Activated B cell treated with CpG ODN at 0.5 μM for 24 hours (primary cell): ENCODE measurements around the gene MAP1A. TPM values are rescaled to one million over a fixed set of nuclear protein-coding genes. Genes with fewer than 3 reads are reported as not detected.
A peak's percentile ranks its signal among the peaks of the same experiment; 100 is the strongest.

Source experiments
- ATAC-seq: fragments of 200-7000 bp; cut with Tn5 transposase; one replicate; pipeline ENCODE4 v1.10.0; 2021; ENCODE audit warnings: low read depth, mild to moderate bottlenecking, moderate library complexity
- CTCF ChIA-PET: fragments of 350-600 bp; sonication (Branson Sonifier 250); formaldehyde crosslinking; loops from one replicate; lab custom pipeline; 2021; ENCODE audit warnings: antibody characterized with exemption; lab: Charles Lee
- POLR2A ChIA-PET: fragments of 350-600 bp; sonication (Branson Sonifier 250); formaldehyde crosslinking; loops from one replicate; lab custom pipeline; 2021; ENCODE audit warnings: antibody characterized with exemption; lab: Charles Lee
- DNase-seq: peaks from one replicate; pipeline ENCODE4 v3.0.0; 2022
- H3K27ac Mint-ChIP-seq: one replicate; pipeline ENCODE4 v1.8.0; 2020; ENCODE audit warnings: mixed read lengths
- H3K27me3 Mint-ChIP-seq: one replicate; pipeline ENCODE4 v1.8.0; 2021; ENCODE audit warnings: mixed read lengths
- H3K36me3 Mint-ChIP-seq: one replicate; pipeline ENCODE4 v1.8.0; 2021; ENCODE audit warnings: low read depth, mixed read lengths
- H3K4me1 Mint-ChIP-seq: one replicate; pipeline ENCODE4 v1.8.0; 2021; ENCODE audit warnings: mixed read lengths
- H3K4me3 Mint-ChIP-seq: one replicate; pipeline ENCODE4 v1.8.0; 2020; ENCODE audit warnings: mild to moderate bottlenecking, mixed read lengths
- H3K9me3 Mint-ChIP-seq: one replicate; pipeline ENCODE4 v1.8.0; 2020; ENCODE audit warnings: mixed read lengths
- CTCF ChIP-seq: fragments of 200-600 bp; IDR thresholded peaks from one replicate; pipeline ENCODE4 v1.8.0; 2022; ENCODE audit warnings: antibody characterized with exemption, mild to moderate bottlenecking
- intact Hi-C: fragments of 100-400 bp; cut with micrococcal nuclease; formaldehyde crosslinking; loops from one replicate; pipeline ENCODE4 v1.15.1; 2024
- total RNA-seq: library from RNA; stranded (reverse); gene quantifications from 2 replicates; pipeline ENCODE4 v1.2.3, GENCODE V29; 2022

The MAP1A gene
- total RNA-seq, 1 donor from 2014 or later = 0.11 TPM

GRCh38 chr15:43505738-43506137, 11.7 kb upstream of the MAP1A start:
- H3K4me1 Mint-ChIP-seq = peaks cover 6% of the 10 kb centered on the region
- POLR2A ChIA-PET = no interaction called here
- H3K27me3 Mint-ChIP-seq = no peaks in the 10 kb centered on the region
- no peak overlapping the region for H3K27ac Mint-ChIP-seq
- peaks cover 4% of the 10 kb centered on the region for H3K36me3 Mint-ChIP-seq
- intact Hi-C loops = no loop called here
- no peak for ATAC-seq
- DNase-seq = no peak
- CTCF ChIA-PET = no interaction called here
- H3K4me3 Mint-ChIP-seq = no peak overlapping the region
- TF ChIP-seq CTCF = no peak
- peaks cover 3% of the 10 kb centered on the region for H3K9me3 Mint-ChIP-seq

DNA sequence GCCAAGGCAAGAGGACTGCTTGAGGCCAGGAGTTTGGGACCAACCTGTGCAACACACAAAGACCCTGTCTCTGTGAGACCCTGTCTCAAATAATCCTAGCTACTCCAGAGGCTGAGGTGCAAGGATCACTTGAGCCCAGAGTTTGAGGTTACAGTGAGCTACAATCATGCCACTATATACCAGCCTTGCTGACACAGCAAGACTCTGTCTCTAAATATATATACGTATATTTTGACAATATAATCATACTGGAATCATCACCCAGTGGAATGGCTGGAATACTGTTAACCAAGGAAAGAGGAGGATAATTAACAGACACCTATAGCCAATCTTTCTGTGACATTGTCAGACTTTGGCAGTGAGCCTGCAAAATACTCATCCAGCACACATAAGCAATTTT, 9.0 kb upstream of the MAP1A start:
- peaks cover 14% of the 10 kb centered on the region for H3K4me1 Mint-ChIP-seq
- no peak for TF ChIP-seq CTCF
- ChIA-PET POLR2A (no interaction called here), CTCF (no interaction called here)
- H3K4me3 Mint-ChIP-seq = no peak overlapping the region
- DNase-seq (no peak), ATAC-seq (no peak)
- no peak overlapping the region for H3K27ac Mint-ChIP-seq
- H3K27me3 Mint-ChIP-seq = peaks cover 4% of the 10 kb centered on the region
- intact Hi-C loops = no loop called here
- H3K9me3 Mint-ChIP-seq = peaks cover 3% of the 10 kb centered on the region
- H3K36me3 Mint-ChIP-seq = peaks cover 4% of the 10 kb centered on the region

DNA sequence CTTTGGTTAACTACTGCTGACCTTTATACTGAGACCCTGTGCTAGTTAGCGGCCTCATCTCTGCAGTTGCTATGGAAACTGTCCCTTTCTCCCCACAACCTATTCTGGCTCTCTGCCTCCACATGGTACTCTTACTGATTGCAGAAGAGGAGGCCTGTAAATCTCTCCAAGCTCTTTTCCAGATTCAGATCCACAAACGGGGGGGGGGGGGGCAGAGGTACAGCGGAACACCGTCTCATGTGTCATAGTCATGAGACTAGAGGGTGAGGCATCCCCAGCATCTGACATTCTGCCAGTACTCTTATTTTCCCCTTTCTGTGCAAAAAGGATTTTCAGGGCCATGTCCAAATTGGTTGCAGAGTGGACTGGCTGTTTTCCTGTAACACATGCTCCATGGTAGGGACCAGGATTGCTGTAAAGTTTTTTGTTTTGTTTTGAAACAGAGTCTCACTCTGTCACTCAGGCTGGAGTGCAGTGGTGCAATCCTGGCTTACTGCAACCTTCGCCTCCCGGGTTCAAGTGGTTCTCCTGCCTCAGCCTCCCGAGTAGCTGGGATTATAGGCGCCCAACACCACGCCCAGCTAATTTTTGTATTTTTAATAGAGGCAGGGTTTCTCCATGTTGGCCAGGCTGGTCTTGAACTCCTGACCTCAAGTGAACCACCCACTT, 8.3 kb upstream of the MAP1A start:
- intact Hi-C loops = no loop called here
- POLR2A ChIA-PET = no interaction called here
- ATAC-seq (no peak), DNase-seq (no peak)
- Mint-ChIP-seq H3K4me1 (peaks cover 14% of the 10 kb centered on the region), H3K27ac (no peak overlapping the region), H3K4me3 (no peak overlapping the region), H3K36me3 (peaks cover 4% of the 10 kb centered on the region), H3K27me3 (peaks cover 4% of the 10 kb centered on the region), H3K9me3 (peaks cover 3% of the 10 kb centered on the region)
- no peak for TF ChIP-seq CTCF
- CTCF ChIA-PET = no interaction called here

- intact Hi-C loops = loop anchor here (1.0 to 10.0 kb wide), 6 partner anchors 16 to 917 kb away; partner anchors contain the start of genes CTDSPL2, LCMT2, MFAP1 and PDIA3
- ATAC-seq (no peak), DNase-seq (no peak)
- ChIA-PET POLR2A (interaction anchor here (0.7 to 2.5 kb wide), 4 partner anchors 13 to 1736 kb away, joined by 5 to 30 read pairs (median 8); partner anchors contain the start of genes MAPKBP1, TP53BP1, TUBGCP4 and ZSCAN29), CTCF (no interaction called here)
- Mint-ChIP-seq H3K4me3 (peak overlapping the region; percentile 92), H3K36me3 (peaks cover 4% of the 10 kb centered on the region), H3K4me1 (peaks cover 14% of the 10 kb centered on the region), H3K27me3 (peaks cover 8% of the 10 kb centered on the region), H3K27ac (peak overlapping the region; percentile 94), H3K9me3 (peaks cover 3% of the 10 kb centered on the region)
- no peak for TF ChIP-seq CTCF
Observed at GRCh38 chr15:43509660-43510199, 7.7 kb upstream of the MAP1A start.
